HEK293 (cell line): Measurements from ENCODE around the gene DENND2A.

Experiments
- CTCF ChIA-PET: fragments of 350-600 bp; formaldehyde crosslinking; extraction: SDS; loops from one replicate; lab custom pipeline; 2021; ENCODE audit warnings: antibody characterized with exemption; lab: Yijun Ruan, JAX
- POLR2A ChIA-PET: fragments of 300-600 bp; formaldehyde crosslinking; extraction: SDS; loops from one replicate; lab custom pipeline; 2020; ENCODE audit warnings: antibody characterized with exemption, inconsistent platforms; lab: Yijun Ruan, JAX
- H3K27ac ChIP-seq: fragments of 200-500 bp; sonication (Bioruptor generic); 2 replicates; pipeline ENCODE4 v1.5.1; 2014; ENCODE audit warnings: low read depth, low read length, control low read depth, inconsistent platforms; ENCODE audit errors: extremely low read depth
- H3K36me3 ChIP-seq, 2 experiments: fragments of 200-500 bp in 1 of 2; sonication (Bioruptor generic) in 1 of 2; 1 replicate in 1 of 2; 2 replicates in 1 of 2; pipeline ENCODE4 v1.5.1; 2014 to 2017; ENCODE audit warnings: inconsistent platforms in 2 of 2, low read length in 2 of 2; ENCODE audit not compliant: control insufficient read depth in 2 of 2, insufficient read depth in 1 of 2
- H3K4me1 ChIP-seq: fragments of 200-500 bp; sonication (Bioruptor generic); 2 replicates; pipeline ENCODE4 v1.5.1; 2014; ENCODE audit warnings: mild to moderate bottlenecking, low read length, inconsistent platforms; ENCODE audit not compliant: control insufficient read depth, insufficient read depth
- H3K4me3 ChIP-seq: 2 replicates; pipeline ENCODE4 v1.5.1; 2011; ENCODE audit warnings: low read depth, mild to moderate bottlenecking, control low read depth, low read length, moderate library complexity
- H3K9me3 ChIP-seq: fragments of 200-500 bp; sonication (Bioruptor generic); 2 replicates; pipeline ENCODE4 v1.5.1; 2014; ENCODE audit warnings: low read depth, low read length, inconsistent platforms; ENCODE audit not compliant: control insufficient read depth, insufficient read depth
- GLIS2 ChIP-seq: fragments of 450-650 bp; formaldehyde crosslinking; IDR thresholded peaks from 2 replicates; pipeline ENCODE4 v1.5.1; 2016; ENCODE audit warnings: missing biosample characterization, missing genetic modification characterization
- YY2 ChIP-seq: fragments of 450-650 bp; formaldehyde crosslinking; IDR thresholded peaks from 2 replicates; pipeline ENCODE4 v1.5.1; 2016; ENCODE audit warnings: missing biosample characterization, missing genetic modification characterization
- ZBTB17 ChIP-seq: fragments of 450-650 bp; formaldehyde crosslinking; IDR thresholded peaks from 2 replicates; pipeline ENCODE4 v1.5.1; 2016; ENCODE audit warnings: missing biosample characterization, missing genetic modification characterization
- ZBTB20 ChIP-seq: fragments of 450-650 bp; formaldehyde crosslinking; IDR thresholded peaks from 2 replicates; pipeline ENCODE4 v1.5.1; 2016; ENCODE audit warnings: missing biosample characterization, missing genetic modification characterization
- ZBTB6 ChIP-seq: fragments of 450-650 bp; formaldehyde crosslinking; IDR thresholded peaks from 2 replicates; pipeline ENCODE4 v1.5.1; 2017; ENCODE audit warnings: missing biosample characterization, missing genetic modification characterization
- ZNF184 ChIP-seq: fragments of 450-650 bp; IDR thresholded peaks from 2 replicates; pipeline ENCODE4 v1.5.1; 2018; ENCODE audit warnings: missing biosample characterization, mild to moderate bottlenecking, missing genetic modification characterization
- ZNF19 ChIP-seq: fragments of 450-650 bp; formaldehyde crosslinking; IDR thresholded peaks from 2 replicates; pipeline ENCODE4; 2016; ENCODE audit warnings: missing biosample characterization, missing genetic modification characterization, low read depth
- ZNF2 ChIP-seq: fragments of 450-650 bp; formaldehyde crosslinking; IDR thresholded peaks from 2 replicates; pipeline ENCODE4 v1.5.1; 2016; ENCODE audit warnings: missing biosample characterization, missing genetic modification characterization
- ZNF223 ChIP-seq: fragments of 450-650 bp; formaldehyde crosslinking; IDR thresholded peaks from 2 replicates; pipeline ENCODE4 v1.5.1; 2016; ENCODE audit warnings: missing biosample characterization, missing genetic modification characterization
- ZNF473 ChIP-seq: fragments of 450-650 bp; formaldehyde crosslinking; IDR thresholded peaks from 2 replicates; pipeline ENCODE4 v1.5.1; 2017; ENCODE audit warnings: missing biosample characterization, missing genetic modification characterization
- ZNF514 ChIP-seq: fragments of 450-650 bp; formaldehyde crosslinking; IDR thresholded peaks from 2 replicates; pipeline ENCODE4 v1.5.1; 2016; ENCODE audit warnings: missing biosample characterization, missing genetic modification characterization
- ZNF530 ChIP-seq: fragments of 450-650 bp; formaldehyde crosslinking; IDR thresholded peaks from 2 replicates; pipeline ENCODE4 v1.5.1; 2016; ENCODE audit warnings: low read depth, missing biosample characterization, missing genetic modification characterization
- ZNF596 ChIP-seq: fragments of 450-650 bp; IDR thresholded peaks from 2 replicates; pipeline ENCODE4 v1.5.0; 2018; ENCODE audit warnings: missing biosample characterization, mild to moderate bottlenecking, missing genetic modification characterization, moderate library complexity
- ZSCAN4 ChIP-seq: fragments of 450-650 bp; formaldehyde crosslinking; IDR thresholded peaks from 2 replicates; pipeline ENCODE4 v1.5.1; 2017; ENCODE audit warnings: missing biosample characterization, missing genetic modification characterization
- TF ChIP-seq, protein P1 (sequence below): fragments of 450-650 bp; formaldehyde crosslinking; IDR thresholded peaks from 2 replicates; pipeline ENCODE4 v1.5.1; 2016; ENCODE audit warnings: missing biosample characterization, missing genetic modification characterization
- TF ChIP-seq, protein P2 (sequence below): fragments of 450-650 bp; formaldehyde crosslinking; IDR thresholded peaks from 2 replicates; pipeline ENCODE4 v1.5.1; 2016; ENCODE audit warnings: missing biosample characterization, missing genetic modification characterization
- TF ChIP-seq, protein P3 (sequence below): fragments of 450-650 bp; formaldehyde crosslinking; optimal IDR thresholded peaks from 2 replicates; pipeline ENCODE3; 2016; ENCODE audit warnings: missing biosample characterization, mild to moderate bottlenecking, missing genetic modification characterization
- TF ChIP-seq, protein P4 (sequence below): fragments of 450-650 bp; formaldehyde crosslinking; IDR thresholded peaks from 2 replicates; pipeline ENCODE4 v1.5.1; 2016; ENCODE audit warnings: missing biosample characterization, missing genetic modification characterization
- TF ChIP-seq, protein P5 (sequence below): fragments of 450-650 bp; formaldehyde crosslinking; IDR thresholded peaks from 2 replicates; pipeline ENCODE4 v1.5.1; 2016; ENCODE audit warnings: missing biosample characterization, missing genetic modification characterization
- TF ChIP-seq, protein P6 (sequence below): fragments of 450-650 bp; formaldehyde crosslinking; IDR thresholded peaks from 2 replicates; pipeline ENCODE4 v1.5.1; 2016; ENCODE audit warnings: missing biosample characterization, missing genetic modification characterization

The DENND2A gene

GRCh38 chr7:140587243-140587642 is 53.4 kb downstream of the DENND2A start:
- Histone ChIP-seq H3K27ac (no peak overlapping the region), H3K4me1 (no peaks in the 10 kb centered on the region), H3K9me3 (no peaks in the 10 kb centered on the region), H3K4me3 (no peak overlapping the region), H3K36me3 (peaks cover 0 to 15% of the 10 kb centered on the region in 2 experiments; a peak in 1 of 3 replicates)
- TF ChIP-seq ZBTB6, result no peak
- TF ChIP-seq ZSCAN4 (tag by site-specific recombination), result 0 out of 2 replicates have a peak, but pooled peaks have one; percentile 23
- TF ChIP-seq ZNF223 (tag by site-specific recombination), result no peak
- TF ChIP-seq YY2 (tag by site-specific recombination), result no peak
- ChIA-PET POLR2A (no interaction called here), CTCF (interaction anchor here (0.6 kb wide), 1 partner anchor 85 kb away, joined by 5 read pairs; no protein-coding TSS in a partner anchor)

- POLR2A ChIA-PET, result no interaction called here
- no peak for TF ChIP-seq ZNF596
- TF ChIP-seq, protein P1, sequence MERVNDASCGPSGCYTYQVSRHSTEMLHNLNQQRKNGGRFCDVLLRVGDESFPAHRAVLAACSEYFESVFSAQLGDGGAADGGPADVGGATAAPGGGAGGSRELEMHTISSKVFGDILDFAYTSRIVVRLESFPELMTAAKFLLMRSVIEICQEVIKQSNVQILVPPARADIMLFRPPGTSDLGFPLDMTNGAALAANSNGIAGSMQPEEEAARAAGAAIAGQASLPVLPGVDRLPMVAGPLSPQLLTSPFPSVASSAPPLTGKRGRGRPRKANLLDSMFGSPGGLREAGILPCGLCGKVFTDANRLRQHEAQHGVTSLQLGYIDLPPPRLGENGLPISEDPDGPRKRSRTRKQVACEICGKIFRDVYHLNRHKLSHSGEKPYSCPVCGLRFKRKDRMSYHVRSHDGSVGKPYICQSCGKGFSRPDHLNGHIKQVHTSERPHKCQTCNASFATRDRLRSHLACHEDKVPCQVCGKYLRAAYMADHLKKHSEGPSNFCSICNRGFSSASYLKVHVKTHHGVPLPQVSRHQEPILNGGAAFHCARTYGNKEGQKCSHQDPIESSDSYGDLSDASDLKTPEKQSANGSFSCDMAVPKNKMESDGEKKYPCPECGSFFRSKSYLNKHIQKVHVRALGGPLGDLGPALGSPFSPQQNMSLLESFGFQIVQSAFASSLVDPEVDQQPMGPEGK, result no peak
- TF ChIP-seq ZNF473 (tag by site-specific recombination), result no peak
- TF ChIP-seq, protein P2, sequence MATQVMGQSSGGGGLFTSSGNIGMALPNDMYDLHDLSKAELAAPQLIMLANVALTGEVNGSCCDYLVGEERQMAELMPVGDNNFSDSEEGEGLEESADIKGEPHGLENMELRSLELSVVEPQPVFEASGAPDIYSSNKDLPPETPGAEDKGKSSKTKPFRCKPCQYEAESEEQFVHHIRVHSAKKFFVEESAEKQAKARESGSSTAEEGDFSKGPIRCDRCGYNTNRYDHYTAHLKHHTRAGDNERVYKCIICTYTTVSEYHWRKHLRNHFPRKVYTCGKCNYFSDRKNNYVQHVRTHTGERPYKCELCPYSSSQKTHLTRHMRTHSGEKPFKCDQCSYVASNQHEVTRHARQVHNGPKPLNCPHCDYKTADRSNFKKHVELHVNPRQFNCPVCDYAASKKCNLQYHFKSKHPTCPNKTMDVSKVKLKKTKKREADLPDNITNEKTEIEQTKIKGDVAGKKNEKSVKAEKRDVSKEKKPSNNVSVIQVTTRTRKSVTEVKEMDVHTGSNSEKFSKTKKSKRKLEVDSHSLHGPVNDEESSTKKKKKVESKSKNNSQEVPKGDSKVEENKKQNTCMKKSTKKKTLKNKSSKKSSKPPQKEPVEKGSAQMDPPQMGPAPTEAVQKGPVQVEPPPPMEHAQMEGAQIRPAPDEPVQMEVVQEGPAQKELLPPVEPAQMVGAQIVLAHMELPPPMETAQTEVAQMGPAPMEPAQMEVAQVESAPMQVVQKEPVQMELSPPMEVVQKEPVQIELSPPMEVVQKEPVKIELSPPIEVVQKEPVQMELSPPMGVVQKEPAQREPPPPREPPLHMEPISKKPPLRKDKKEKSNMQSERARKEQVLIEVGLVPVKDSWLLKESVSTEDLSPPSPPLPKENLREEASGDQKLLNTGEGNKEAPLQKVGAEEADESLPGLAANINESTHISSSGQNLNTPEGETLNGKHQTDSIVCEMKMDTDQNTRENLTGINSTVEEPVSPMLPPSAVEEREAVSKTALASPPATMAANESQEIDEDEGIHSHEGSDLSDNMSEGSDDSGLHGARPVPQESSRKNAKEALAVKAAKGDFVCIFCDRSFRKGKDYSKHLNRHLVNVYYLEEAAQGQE, result no peak
- TF ChIP-seq, protein P3, sequence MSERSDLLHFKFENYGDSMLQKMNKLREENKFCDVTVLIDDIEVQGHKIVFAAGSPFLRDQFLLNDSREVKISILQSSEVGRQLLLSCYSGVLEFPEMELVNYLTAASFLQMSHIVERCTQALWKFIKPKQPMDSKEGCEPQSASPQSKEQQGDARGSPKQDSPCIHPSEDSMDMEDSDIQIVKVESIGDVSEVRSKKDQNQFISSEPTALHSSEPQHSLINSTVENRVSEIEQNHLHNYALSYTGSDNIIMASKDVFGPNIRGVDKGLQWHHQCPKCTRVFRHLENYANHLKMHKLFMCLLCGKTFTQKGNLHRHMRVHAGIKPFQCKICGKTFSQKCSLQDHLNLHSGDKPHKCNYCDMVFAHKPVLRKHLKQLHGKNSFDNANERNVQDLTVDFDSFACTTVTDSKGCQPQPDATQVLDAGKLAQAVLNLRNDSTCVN (tag by site-specific recombination), result no peak
- TF ChIP-seq, protein P4, sequence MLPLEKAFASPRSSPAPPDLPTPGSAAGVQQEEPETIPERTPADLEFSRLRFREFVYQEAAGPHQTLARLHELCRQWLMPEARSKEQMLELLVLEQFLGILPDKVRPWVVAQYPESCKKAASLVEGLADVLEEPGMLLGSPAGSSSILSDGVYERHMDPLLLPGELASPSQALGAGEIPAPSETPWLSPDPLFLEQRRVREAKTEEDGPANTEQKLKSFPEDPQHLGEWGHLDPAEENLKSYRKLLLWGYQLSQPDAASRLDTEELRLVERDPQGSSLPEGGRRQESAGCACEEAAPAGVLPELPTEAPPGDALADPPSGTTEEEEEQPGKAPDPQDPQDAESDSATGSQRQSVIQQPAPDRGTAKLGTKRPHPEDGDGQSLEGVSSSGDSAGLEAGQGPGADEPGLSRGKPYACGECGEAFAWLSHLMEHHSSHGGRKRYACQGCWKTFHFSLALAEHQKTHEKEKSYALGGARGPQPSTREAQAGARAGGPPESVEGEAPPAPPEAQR (tag by site-specific recombination), result no peak
- no peak for TF ChIP-seq ZNF514 (tag by site-specific recombination)
- no peak for TF ChIP-seq ZNF184
- TF ChIP-seq ZNF530 (tag by site-specific recombination), result no peak
- TF ChIP-seq ZBTB17 (tag by site-specific recombination), result no peak
- TF ChIP-seq ZBTB20 (tag by site-specific recombination), result no peak
- no peak for TF ChIP-seq ZNF19
- TF ChIP-seq, protein P5, sequence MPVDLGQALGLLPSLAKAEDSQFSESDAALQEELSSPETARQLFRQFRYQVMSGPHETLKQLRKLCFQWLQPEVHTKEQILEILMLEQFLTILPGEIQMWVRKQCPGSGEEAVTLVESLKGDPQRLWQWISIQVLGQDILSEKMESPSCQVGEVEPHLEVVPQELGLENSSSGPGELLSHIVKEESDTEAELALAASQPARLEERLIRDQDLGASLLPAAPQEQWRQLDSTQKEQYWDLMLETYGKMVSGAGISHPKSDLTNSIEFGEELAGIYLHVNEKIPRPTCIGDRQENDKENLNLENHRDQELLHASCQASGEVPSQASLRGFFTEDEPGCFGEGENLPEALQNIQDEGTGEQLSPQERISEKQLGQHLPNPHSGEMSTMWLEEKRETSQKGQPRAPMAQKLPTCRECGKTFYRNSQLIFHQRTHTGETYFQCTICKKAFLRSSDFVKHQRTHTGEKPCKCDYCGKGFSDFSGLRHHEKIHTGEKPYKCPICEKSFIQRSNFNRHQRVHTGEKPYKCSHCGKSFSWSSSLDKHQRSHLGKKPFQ, result no peak
- TF ChIP-seq GLIS2 (tag by site-specific recombination), result no peak
- TF ChIP-seq, protein P6, sequence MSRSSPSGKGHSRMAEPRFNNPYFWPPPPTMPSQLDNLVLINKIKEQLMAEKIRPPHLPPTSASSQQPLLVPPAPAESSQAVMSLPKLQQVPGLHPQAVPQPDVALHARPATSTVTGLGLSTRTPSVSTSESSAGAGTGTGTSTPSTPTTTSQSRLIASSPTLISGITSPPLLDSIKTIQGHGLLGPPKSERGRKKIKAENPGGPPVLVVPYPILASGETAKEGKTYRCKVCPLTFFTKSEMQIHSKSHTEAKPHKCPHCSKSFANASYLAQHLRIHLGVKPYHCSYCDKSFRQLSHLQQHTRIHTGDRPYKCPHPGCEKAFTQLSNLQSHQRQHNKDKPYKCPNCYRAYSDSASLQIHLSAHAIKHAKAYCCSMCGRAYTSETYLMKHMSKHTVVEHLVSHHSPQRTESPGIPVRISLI, result no peak
- TF ChIP-seq ZNF2 (tag by site-specific recombination), result no peak
Measured at GRCh38 chr7:140586516-140586915, 54.1 kb downstream of the DENND2A start.

More at GRCh38 chr7:140586516-140586915, 54.1 kb downstream of the DENND2A start:
- Histone ChIP-seq H3K4me3 (no peak overlapping the region), H3K4me1 (no peaks in the 10 kb centered on the region), H3K9me3 (no peaks in the 10 kb centered on the region), H3K36me3 (peaks cover 0 to 17% of the 10 kb centered on the region in 2 experiments; a peak in 1 of 3 replicates), H3K27ac (no peak overlapping the region)
- CTCF ChIA-PET, result interaction anchor here (0.6 kb wide), 1 partner anchor 84 kb away, joined by 5 read pairs; no protein-coding TSS in a partner anchor
